H9 (cell line): Measurements from ENCODE around the gene ZBTB44. TPM values are rescaled to one million over a fixed set of nuclear protein-coding genes. Genes with fewer than 3 reads are reported as not detected.
A peak's percentile ranks its signal among the peaks of the same experiment; 100 is the strongest.
"Not testable (repeated sequence)": the region's sequence is repeated elsewhere in the genome, so short reads cannot be mapped to it uniquely, and the experiment has no call there.

ENCODE experiments used
- DNase-seq: peaks from one replicate; pipeline ENCODE4 v3.0.0-alpha.2; 2017
- H2AFZ ChIP-seq: one replicate; pipeline ENCODE4 v1.6.1; 2013; ENCODE audit warnings: mild to moderate bottlenecking, low read length, control low read depth, moderate library complexity
- H2AK5ac ChIP-seq: 2 replicates; pipeline ENCODE4 v1.6.1; 2013; ENCODE audit warnings: low read length, control low read depth, mixed read lengths; ENCODE audit not compliant: insufficient read length
- H2BK120ac ChIP-seq: one replicate; pipeline ENCODE4 v1.6.1; 2013; ENCODE audit warnings: low read depth, mild to moderate bottlenecking, low read length, control low read depth, inconsistent platforms; ENCODE audit not compliant: poor library complexity, severe bottlenecking
- H2BK12ac ChIP-seq: 2 replicates; pipeline ENCODE4 v1.6.1; 2013; ENCODE audit warnings: low read length, control low read depth, mixed read lengths, low read depth; ENCODE audit not compliant: insufficient read length
- H2BK15ac ChIP-seq: 2 replicates; pipeline ENCODE4 v1.6.1; 2013; ENCODE audit warnings: low read depth, low read length, control low read depth
- H2BK20ac ChIP-seq: one replicate; pipeline ENCODE4 v1.6.1; 2013; ENCODE audit warnings: low read depth, mild to moderate bottlenecking, low read length, control low read depth, inconsistent platforms; ENCODE audit not compliant: poor library complexity, severe bottlenecking
- H2BK5ac ChIP-seq: 2 replicates; pipeline ENCODE4 v1.6.1; 2013; ENCODE audit warnings: low read length, control low read depth, mixed read lengths; ENCODE audit not compliant: insufficient read length
- H3K14ac ChIP-seq: 2 replicates; pipeline ENCODE4 v1.6.1; 2013; ENCODE audit warnings: low read length, control low read depth; ENCODE audit not compliant: insufficient read depth
- H3K18ac ChIP-seq: 2 replicates; pipeline ENCODE4 v1.6.1; 2013; ENCODE audit warnings: low read depth, mild to moderate bottlenecking, mixed read lengths, low read length, control low read depth; ENCODE audit not compliant: insufficient read length
- H3K23ac ChIP-seq: 2 replicates; pipeline ENCODE4 v1.6.1; 2013; ENCODE audit warnings: low read length, control low read depth, mixed read lengths, low read depth; ENCODE audit not compliant: insufficient read length
- H3K23me2 ChIP-seq: 2 replicates; pipeline ENCODE4 v1.6.1; 2013; ENCODE audit warnings: low read depth, mild to moderate bottlenecking, mixed read lengths, low read length, control low read depth; ENCODE audit not compliant: insufficient read length, poor library complexity, severe bottlenecking
- H3K27ac ChIP-seq: 2 replicates; pipeline ENCODE4 v1.5.1; 2013; ENCODE audit warnings: low read length, control low read depth, mixed read lengths, low read depth; ENCODE audit not compliant: insufficient read length
- H3K27me3 ChIP-seq: 2 replicates; pipeline ENCODE4 v1.6.1; 2013; ENCODE audit warnings: low read length, control low read depth, inconsistent platforms; ENCODE audit not compliant: insufficient read depth
- H3K4ac ChIP-seq: 2 replicates; pipeline ENCODE4 v1.6.1; 2013; ENCODE audit warnings: low read depth, mild to moderate bottlenecking, control low read depth, inconsistent platforms, low read length, moderate library complexity
- H3K4me1 ChIP-seq: 2 replicates; pipeline ENCODE4 v1.6.1; 2013; ENCODE audit warnings: low read length, control low read depth, inconsistent platforms; ENCODE audit not compliant: insufficient read depth
- H3K4me2 ChIP-seq: 2 replicates; pipeline ENCODE4 v1.6.1; 2013; ENCODE audit warnings: low read length, control low read depth, mixed read lengths; ENCODE audit not compliant: insufficient read length, insufficient read depth
- H3K56ac ChIP-seq: 2 replicates; pipeline ENCODE4 v1.6.1; 2013; ENCODE audit warnings: low read depth, mild to moderate bottlenecking, mixed read lengths, low read length, control low read depth; ENCODE audit not compliant: insufficient read length
- H3K79me1 ChIP-seq: 2 replicates; pipeline ENCODE4 v1.6.1; 2013; ENCODE audit warnings: low read depth, mild to moderate bottlenecking, moderate library complexity, low read length, control low read depth, inconsistent platforms; ENCODE audit not compliant: insufficient read depth, poor library complexity, severe bottlenecking
- H3K79me2 ChIP-seq: 2 replicates; pipeline ENCODE4 v1.6.1; 2013; ENCODE audit warnings: low read length, control low read depth, inconsistent platforms; ENCODE audit not compliant: insufficient read depth
- H3K9ac ChIP-seq: 2 replicates; pipeline ENCODE4 v1.6.1; 2013; ENCODE audit warnings: low read length, control low read depth, mixed read lengths; ENCODE audit not compliant: insufficient read length; ENCODE audit errors: extremely low read depth
- H3K9me3 ChIP-seq: one replicate; pipeline ENCODE4 v1.6.1; 2013; ENCODE audit warnings: low read depth, low read length, inconsistent platforms; ENCODE audit not compliant: control insufficient read depth
- H3T11ph ChIP-seq: one replicate; pipeline ENCODE4 v1.6.1; 2013; ENCODE audit warnings: mild to moderate bottlenecking, low read length, control low read depth, inconsistent platforms
- H4K20me1 ChIP-seq: one replicate; pipeline ENCODE4 v1.6.1; 2013; ENCODE audit not compliant: control insufficient read depth, insufficient read length, insufficient read depth
- H4K5ac ChIP-seq: 2 replicates; pipeline ENCODE4 v1.6.1; 2013; ENCODE audit warnings: low read depth, mild to moderate bottlenecking, mixed read lengths, low read length, control low read depth; ENCODE audit not compliant: insufficient read length
- H4K8ac ChIP-seq: replicated peaks from 2 replicates; pipeline ENCODE4 v1.6.1; 2013; ENCODE audit warnings: low read length, control low read depth, mixed read lengths, low read depth; ENCODE audit not compliant: insufficient read length
- H4K91ac ChIP-seq: 2 replicates; pipeline ENCODE4 v1.6.1; 2013; ENCODE audit warnings: low read depth, mild to moderate bottlenecking, moderate library complexity, mixed read lengths, low read length, control low read depth; ENCODE audit not compliant: insufficient read length
- H3K27ac Mint-ChIP-seq, 3 experiments: 2 replicates in 2 of 3; 3 replicates in 1 of 3; pipeline ENCODE4 v1.8.0; 2020 to 2021; ENCODE audit warnings: mixed read lengths in 3 of 3, mild to moderate bottlenecking in 1 of 3, moderate library complexity in 1 of 3
- H3K27me3 Mint-ChIP-seq: 2 replicates; pipeline ENCODE4 v1.8.0; 2021; ENCODE audit warnings: low read depth, mild to moderate bottlenecking, moderate library complexity, mixed read lengths
- H3K36me3 Mint-ChIP-seq, 3 experiments: 2 replicates in 2 of 3; 3 replicates in 1 of 3; pipeline ENCODE4 v1.8.0; 2020 to 2021; ENCODE audit warnings: low read depth in 3 of 3, mixed read lengths in 3 of 3; ENCODE audit not compliant: insufficient read depth in 1 of 3
- H3K4me1 Mint-ChIP-seq, 2 experiments: 2 replicates each; pipeline ENCODE4 v1.8.0; 2020; ENCODE audit warnings: mixed read lengths in 2 of 2
- H3K4me3 Mint-ChIP-seq, 2 experiments: 2 replicates in 1 of 2; 3 replicates in 1 of 2; pipeline ENCODE4 v1.8.0; 2020 to 2021; ENCODE audit warnings: mild to moderate bottlenecking in 2 of 2, mixed read lengths in 2 of 2, moderate library complexity in 1 of 2
- H3K9me3 Mint-ChIP-seq, 2 experiments: 2 replicates in 1 of 2; 3 replicates in 1 of 2; pipeline ENCODE4 v1.8.0; 2020; ENCODE audit warnings: mild to moderate bottlenecking in 2 of 2, mixed read lengths in 2 of 2, moderate library complexity in 1 of 2
- WGBS: extraction: QIAGEN DNeasy Blood & Tissue Kit; methylation state at CpG from one replicate; pipeline ENCODE4 v1.1.7; 2013; ENCODE audit warnings: missing lambda C conversion rate, low lambda C conversion rate, mixed read lengths; ENCODE audit not compliant: insufficient read length; ENCODE audit errors: extremely low coverage; 5-methylcytosine and 5-hydroxymethylcytosine counted together
- total RNA-seq: library from RNA; stranded (reverse); gene quantifications from 2 replicates; pipeline ENCODE4 v1.2.1, GENCODE V29; 2021

ZBTB44 gene
- total RNA-seq, 1 experiment from 2014 or later, result 67.7 TPM

DNA sequence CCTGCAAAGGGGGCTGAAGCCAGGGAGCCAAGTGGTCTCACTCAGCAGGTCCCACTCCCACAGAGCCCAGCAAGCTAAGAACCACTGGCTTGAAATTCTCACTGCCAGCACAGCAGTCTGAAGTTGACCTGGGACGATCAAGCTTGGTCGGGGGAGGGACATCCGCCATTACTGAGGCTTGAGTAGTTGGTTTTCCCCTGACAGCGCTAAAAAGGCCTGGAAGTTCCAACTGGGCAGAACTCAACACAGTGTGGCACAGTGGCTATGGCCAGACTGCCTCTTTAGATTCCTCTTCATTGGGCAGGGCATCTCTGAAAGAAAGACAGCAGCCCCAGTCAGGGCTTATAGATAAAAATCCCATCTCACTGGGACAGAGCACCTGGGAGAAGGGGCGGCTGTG is 64.8 kb downstream of the ZBTB44 start:
- not testable (repeated sequence) for H3K9ac ChIP-seq, H3K27ac ChIP-seq, H4K5ac ChIP-seq, H3K4me2 ChIP-seq, H4K20me1 ChIP-seq, H3K9me3 Mint-ChIP-seq, DNase-seq, H4K8ac ChIP-seq, H2BK12ac ChIP-seq, H2BK20ac ChIP-seq, H3K14ac ChIP-seq, H3K4ac ChIP-seq, H4K91ac ChIP-seq, H2AFZ ChIP-seq, H3K23ac ChIP-seq, H3K23me2 ChIP-seq, H2BK15ac ChIP-seq, H3K4me3 Mint-ChIP-seq, H3K9me3 ChIP-seq, H2BK5ac ChIP-seq, H3K27me3 Mint-ChIP-seq, H3K79me1 ChIP-seq, H3K79me2 ChIP-seq, H3K27me3 ChIP-seq, H3T11ph ChIP-seq, H3K18ac ChIP-seq, H3K56ac ChIP-seq, H2BK120ac ChIP-seq, H3K4me1 ChIP-seq, H2AK5ac ChIP-seq
- Mint-ChIP-seq H3K36me3 (peaks cover 11 to 19% (median 14%) of the 10 kb centered on the region in 3 experiments; a peak in 5 of 7 replicates), H3K4me1 (peaks cover 27% of the 10 kb centered on the region in 2 experiments), H3K27ac (0 out of 7 replicates have a peak overlapping the region, but pooled peaks of 2 of the 3 experiments have one; percentile 7 to 86)
- WGBS, result no CpG with 5 or more reads among the region's 5 CpGs
